ENCODE results near the gene CCDC185.

Gene CCDC185

DNA sequence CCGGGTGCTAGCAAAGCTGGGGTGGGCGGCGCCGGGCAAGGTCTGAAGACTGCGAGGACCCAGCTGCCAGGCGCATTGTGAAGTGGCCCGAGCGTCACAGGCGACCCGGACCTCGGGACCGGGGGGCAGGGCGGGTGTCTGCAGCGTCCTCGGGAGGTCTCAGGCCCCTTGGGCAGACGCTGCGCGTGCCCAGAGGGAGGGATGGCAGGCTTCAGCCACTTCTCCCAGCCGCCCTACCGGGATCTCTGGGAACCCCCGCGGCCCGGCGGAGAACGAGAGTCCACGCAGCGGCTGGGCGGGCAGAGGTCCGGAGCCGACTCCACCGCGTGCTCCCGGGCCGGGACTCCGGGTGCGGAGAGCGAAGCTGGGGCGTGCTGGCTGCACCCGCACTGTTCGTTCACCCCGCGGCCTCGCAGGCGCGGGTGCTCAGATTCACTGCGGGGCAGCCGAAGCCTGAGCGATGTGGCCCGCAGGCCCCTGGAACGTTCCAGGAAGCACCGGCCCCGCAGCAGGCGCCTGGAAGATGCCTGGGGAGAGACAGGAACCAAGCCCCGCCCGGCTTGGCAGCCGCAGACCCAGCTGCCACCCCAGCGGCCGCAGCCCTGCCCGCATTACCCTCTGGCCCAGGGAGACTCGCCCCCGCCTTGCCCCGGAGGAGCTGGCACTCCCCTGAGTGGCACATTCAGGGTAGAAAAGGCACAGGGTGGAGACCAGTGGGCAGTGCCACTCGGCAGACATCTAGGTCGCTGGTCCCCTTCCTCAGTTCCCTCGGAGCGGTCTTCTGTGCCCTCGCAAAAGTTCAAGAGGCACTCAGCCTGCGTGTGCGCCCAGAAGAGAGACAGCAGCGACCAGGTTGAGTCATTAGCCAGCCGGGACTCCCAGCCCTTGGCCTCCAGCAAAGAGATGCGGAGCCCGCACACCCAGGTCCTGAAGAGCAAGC lies at the start of gene CCDC185:
Gene CCDC185 (plus strand): TSS at position 141 of the 940 bp plus-strand sequence. CDS start 61 bp downstream, at position 202.
- DNase-seq = no peak

- DNase-seq = no peak
Observed at GRCh38 chr1:223343692-223344091, 49.5 kb upstream of the CCDC185 start.

DNA sequence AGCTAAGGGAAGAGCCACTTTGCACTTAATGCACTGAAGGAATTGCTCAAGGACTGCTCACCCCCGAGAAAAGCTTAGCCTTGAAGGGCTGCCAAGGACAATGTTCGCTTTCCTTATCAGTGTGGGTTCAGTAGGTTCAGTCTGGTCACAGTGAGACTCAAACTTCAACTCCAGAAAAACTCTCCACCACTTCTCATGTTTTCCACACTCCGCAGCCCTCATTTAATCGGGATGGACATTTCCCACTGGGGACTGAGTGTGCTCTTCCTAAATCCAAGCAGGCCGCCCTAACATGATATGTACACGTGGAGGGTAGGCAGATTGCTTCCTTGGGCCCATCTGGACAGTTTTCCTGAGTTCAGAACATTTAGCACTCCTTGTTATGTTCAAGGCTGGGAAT lies 48.7 kb upstream of the CCDC185 start:
- DNase-seq = no peak

DNA sequence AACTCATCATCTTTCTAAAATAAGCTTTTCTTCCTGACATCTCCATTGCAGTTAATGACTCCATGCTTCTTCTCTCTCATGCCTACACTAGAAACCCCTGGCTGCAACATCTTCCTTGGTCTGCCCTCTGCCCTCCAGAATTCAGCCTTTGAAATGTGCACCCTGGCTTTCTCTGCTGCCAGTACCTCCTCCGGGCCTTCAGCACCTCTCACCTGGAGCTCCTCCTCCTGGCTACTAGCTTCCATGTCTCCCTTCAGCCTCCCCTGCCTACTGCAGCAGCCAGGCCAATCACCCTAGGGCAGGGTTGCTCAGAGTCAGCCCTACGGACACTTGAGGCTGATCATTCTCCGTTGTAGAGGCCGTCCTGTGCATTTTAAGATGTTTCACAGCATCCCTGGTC lies 47.5 kb upstream of the CCDC185 start:
- no peak for DNase-seq

DNA sequence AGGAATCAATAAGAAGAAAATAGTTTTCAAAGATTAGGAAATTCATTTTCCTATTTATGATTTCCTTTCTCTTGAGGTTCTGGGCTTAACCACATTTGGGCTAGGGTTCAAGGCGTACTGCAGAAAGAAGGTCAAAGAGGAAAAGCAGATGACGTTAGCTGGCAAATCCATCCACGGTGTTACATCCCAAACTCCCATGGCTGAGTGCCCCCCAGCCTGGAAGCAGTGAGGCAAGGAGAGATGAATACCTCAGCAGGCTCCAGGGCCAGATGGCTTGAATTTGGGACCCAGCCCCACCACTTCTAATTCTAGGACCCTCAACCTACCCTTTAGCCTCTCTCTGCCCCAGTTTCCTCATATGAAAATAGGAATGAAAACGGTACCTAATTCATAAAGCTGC lies 46.9 kb upstream of the CCDC185 start:
- no peak for DNase-seq

GRCh38 chr1:223347583-223347982 lies 45.6 kb upstream of the CCDC185 start:
- no peak for DNase-seq

DNA sequence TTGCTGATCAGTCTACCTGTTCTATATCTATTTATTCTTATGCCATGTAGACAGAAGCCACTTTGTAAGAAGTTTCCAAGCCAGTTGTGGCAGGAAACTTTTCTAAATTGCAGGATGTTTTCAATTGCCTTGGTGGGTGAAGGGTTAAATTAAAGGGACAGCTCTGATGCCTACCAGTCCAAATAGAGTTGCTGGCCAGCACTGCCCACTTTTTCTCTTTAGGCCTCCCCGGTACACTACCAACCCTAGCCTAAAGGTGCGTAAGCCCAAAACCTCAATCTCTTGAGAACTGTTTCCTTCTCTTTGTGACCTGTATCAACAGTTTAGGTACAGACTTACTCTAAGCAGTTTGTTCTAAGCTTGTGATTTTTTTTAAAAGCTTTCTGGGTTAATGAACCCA lies 44.8 kb upstream of the CCDC185 start:
- no peak for DNase-seq

DNA sequence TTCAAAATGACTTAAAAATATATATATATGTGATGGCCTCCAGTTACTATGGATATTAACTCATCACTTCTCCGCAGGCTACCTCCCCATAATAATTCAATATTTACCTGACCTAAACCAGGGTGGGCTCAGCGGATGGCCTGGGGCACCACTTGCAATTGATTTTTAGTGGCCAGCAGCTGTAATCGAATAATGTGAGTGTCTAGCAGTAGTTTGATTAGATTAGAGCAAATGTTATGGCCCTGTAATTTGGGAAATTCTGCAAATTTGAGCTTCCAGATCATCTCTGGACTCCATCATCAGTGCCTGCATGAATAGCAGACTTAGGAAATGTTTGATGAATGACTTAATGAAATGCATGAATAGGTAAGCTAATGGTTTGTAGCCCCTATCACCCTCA lies 44.0 kb upstream of the CCDC185 start:
- no peak for DNase-seq

- DNase-seq = no peak
Observed at GRCh38 chr1:223350361-223350908, 42.8 kb upstream of the CCDC185 start.

- no peak for DNase-seq
Observed at GRCh38 chr1:223352944-223353343, 40.3 kb upstream of the CCDC185 start.

DNA sequence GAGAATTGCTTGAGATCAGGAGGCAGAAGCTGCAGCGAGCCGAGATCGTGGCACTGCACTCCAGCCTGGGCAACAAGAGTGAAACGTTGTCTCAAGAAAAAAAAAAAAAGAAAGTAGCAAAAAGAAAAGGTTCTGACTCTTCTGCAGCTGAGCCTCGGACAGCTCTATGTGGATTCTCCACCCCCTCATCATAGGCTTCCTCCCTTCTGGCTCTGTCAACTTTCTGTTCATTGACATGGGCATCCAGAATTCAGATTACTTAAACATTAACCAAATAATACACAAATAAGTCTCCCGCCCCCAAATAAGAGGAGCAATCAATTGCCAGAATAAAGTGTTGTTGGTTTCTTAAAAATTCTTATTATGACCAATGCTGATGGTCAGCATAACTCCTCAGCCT lies 39.3 kb upstream of the CCDC185 start:
- DNase-seq = no peak

GRCh38 chr1:223355699-223356098 lies 37.5 kb upstream of the CCDC185 start:
- no peak for DNase-seq

GRCh38 chr1:223358826-223359225 lies 34.4 kb upstream of the CCDC185 start:
- no peak for DNase-seq

GRCh38 chr1:223363057-223363855 lies 30.0 kb upstream of the CCDC185 start:
- no peak for DNase-seq

DNA sequence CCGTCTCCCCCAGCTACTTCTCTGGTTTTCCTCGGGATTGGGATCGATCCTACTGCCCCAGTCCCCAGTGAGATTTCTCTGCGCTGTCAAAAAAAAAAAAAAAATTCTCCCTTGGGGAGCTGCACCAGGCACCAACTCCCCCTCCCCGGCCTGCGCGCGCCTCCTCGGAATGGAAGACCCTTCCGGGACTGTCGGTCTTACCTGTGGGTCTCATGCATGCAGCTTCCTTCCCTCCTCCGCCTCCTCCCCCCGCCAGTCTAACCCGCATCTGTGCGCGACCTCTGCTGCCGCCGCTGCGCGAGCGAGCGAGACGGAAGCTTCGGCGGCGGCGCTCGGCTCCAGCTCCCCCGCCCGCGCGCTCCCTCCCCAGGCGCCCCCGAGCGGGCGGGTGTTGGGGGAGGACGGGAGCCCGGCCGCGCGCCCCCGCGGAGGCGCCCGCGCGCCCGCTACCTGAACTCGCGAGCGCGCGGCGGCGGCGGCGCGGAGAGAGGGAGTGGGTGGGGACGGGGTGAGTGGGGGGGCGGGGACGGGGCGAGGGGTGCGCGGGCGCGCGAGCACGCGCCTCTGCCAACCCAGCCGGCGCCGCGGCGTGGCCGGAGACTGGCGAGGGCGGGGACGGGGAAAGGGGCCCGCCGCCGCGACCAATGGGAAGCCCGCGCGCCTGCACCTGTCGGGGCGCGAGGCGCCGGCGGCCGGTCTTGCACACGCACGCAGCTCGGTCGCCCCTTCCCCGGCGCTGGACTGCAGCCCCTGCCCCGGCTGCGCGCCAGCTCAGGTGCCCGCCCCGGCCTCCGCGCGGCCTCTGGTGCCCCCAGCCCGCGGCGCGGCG lies 29.1 kb upstream of the CCDC185 start, which contains the start of gene SUSD4:
Gene SUSD4 (minus strand): TSS at position 321 of the 829 bp plus-strand sequence. CDS start 751 bp downstream, outside the sequence.
- DNase-seq = peak; percentile 19

GRCh38 chr1:223364685-223365382 lies 28.4 kb upstream of the CCDC185 start:
- DNase-seq = no peak

DNA sequence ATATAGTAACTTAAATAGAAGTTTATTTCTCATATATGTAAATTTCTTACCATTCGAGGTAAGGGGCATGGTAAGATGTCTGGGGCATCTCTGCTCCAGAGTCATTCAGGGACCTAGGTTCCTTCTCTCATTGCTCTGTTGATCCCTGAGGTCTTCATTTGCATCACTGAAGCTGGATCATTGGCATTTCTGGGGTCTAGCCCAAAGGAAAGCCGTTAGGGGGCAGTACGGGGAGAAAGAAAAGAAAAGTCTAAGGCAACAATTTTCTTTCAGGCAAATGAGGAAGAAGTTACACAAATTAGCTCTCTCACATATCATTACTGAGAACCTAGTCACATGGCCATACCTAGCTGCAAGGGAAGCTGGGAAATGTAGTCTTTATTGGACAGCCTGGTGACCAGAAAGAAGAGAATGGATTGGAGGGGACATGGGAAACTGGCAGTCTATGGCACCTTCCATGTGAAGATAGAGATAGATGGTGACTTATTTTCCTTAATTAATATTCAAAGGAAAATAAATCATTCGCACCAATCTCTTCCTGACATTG lies 19.1 kb upstream of the CCDC185 start:
- no peak for DNase-seq

DNA sequence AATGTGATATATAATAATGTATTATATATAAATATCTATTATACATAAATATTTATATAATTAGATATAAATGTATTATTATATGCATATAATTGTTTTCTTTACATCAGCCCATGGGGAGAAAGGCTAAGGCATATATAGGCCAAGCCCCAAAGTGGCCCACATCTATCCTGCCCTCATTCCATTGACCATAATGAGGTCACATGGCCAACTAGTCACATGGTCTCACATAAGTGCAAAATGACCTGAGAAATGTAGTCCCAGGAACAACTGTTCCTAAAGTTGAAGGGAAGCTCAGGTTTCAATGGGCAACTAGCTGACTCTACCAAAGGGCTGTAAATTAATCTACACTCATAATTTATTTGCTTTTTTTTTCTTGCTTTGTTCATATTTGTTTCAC lies 14.5 kb upstream of the CCDC185 start:
- no peak for DNase-seq

- no peak for DNase-seq
Observed at GRCh38 chr1:223386013-223386412, 7.2 kb upstream of the CCDC185 start.

- no peak for DNase-seq
Observed at GRCh38 chr1:223390618-223391017, 2.6 kb upstream of the CCDC185 start.

- no peak for DNase-seq
Observed at GRCh38 chr1:223394242-223394641, 1.0 kb downstream of the CCDC185 start.

- DNase-seq = no peak
Observed at GRCh38 chr1:223394706-223395105, 1.5 kb downstream of the CCDC185 start.
